DND-41 (cell line): ENCODE measurements around the gene IFNLR1.

ENCODE experiments used
- ATAC-seq: fragments of 200-7000 bp; cut with Tn5 transposase; 3 replicates; pipeline ENCODE4 v1.9.1; 2021; ENCODE audit warnings: low read depth; ENCODE audit not compliant: insufficient read depth
- DNase-seq: peaks from one replicate; pipeline ENCODE4 v3.0.0-alpha.2; 2020
- H2AFZ ChIP-seq: 2 replicates; pipeline ENCODE4 v1.6.0; 2012; ENCODE audit warnings: low read depth, low read length
- H3K27ac ChIP-seq: 2 replicates; pipeline ENCODE4 v1.5.1; 2012; ENCODE audit warnings: low read length, inconsistent platforms
- H3K27me3 ChIP-seq: fragments of 200-600 bp; sonication (generic); 2 replicates; pipeline ENCODE4 v1.6.0; 2012; ENCODE audit warnings: low read length, mild to moderate bottlenecking, inconsistent platforms; ENCODE audit not compliant: insufficient read depth, poor library complexity
- H3K36me3 ChIP-seq: 2 replicates; pipeline ENCODE4 v1.5.1; 2012; ENCODE audit warnings: low read length, inconsistent platforms; ENCODE audit not compliant: insufficient read depth
- H3K4me1 ChIP-seq: 2 replicates; pipeline ENCODE4 v1.5.1; 2012; ENCODE audit warnings: mild to moderate bottlenecking, low read length; ENCODE audit not compliant: insufficient read depth
- H3K4me2 ChIP-seq: 2 replicates; pipeline ENCODE4 v1.6.0; 2012; ENCODE audit warnings: mild to moderate bottlenecking, moderate library complexity, low read length, inconsistent platforms; ENCODE audit not compliant: insufficient read depth
- H3K4me3 ChIP-seq, 2 experiments: fragments of 200-600 bp in 1 of 2; shearing (Covaris generic) in 1 of 2; 2 replicates each; pipeline ENCODE4 v1.5.1; 2012 to 2016; ENCODE audit warnings: inconsistent platforms in 2 of 2, low read length in 2 of 2, mild to moderate bottlenecking in 2 of 2, low read depth in 1 of 2, moderate library complexity in 1 of 2
- H3K79me2 ChIP-seq: 2 replicates; pipeline ENCODE4 v1.6.0; 2012; ENCODE audit warnings: low read length, inconsistent platforms; ENCODE audit not compliant: insufficient read depth
- H3K9ac ChIP-seq: 2 replicates; pipeline ENCODE4 v1.6.0; 2012; ENCODE audit warnings: low read depth, mild to moderate bottlenecking, inconsistent platforms, low read length, moderate library complexity
- H3K9me3 ChIP-seq: 2 replicates; pipeline ENCODE4 v1.5.1; 2012; ENCODE audit warnings: low read length, moderate library complexity, mild to moderate bottlenecking, inconsistent platforms; ENCODE audit not compliant: insufficient read depth, severe bottlenecking
- H4K20me1 ChIP-seq: 2 replicates; pipeline ENCODE4 v1.6.0; 2012; ENCODE audit warnings: low read length; ENCODE audit not compliant: insufficient read depth
- CTCF ChIP-seq: IDR thresholded peaks from 2 replicates; pipeline ENCODE4 v1.5.1; 2012; ENCODE audit warnings: borderline replicate concordance, low read length, moderate library complexity, mild to moderate bottlenecking; ENCODE audit not compliant: poor library complexity, severe bottlenecking; ENCODE audit errors: extremely low read depth
- EZH2 ChIP-seq: IDR thresholded peaks from 3 replicates; pipeline ENCODE4 v1.6.1; 2012; ENCODE audit warnings: borderline replicate concordance, low read depth, mild to moderate bottlenecking, moderate library complexity, low read length, inconsistent platforms; ENCODE audit not compliant: severe bottlenecking

IFNLR1 gene

GRCh38 chr1:24136956-24137539, 50.0 kb downstream of the IFNLR1 start:
- H2AFZ ChIP-seq: no peak overlapping the region
- no peaks in the 10 kb centered on the region for H3K27me3 ChIP-seq
- H3K4me3 ChIP-seq: no peak overlapping the region
- ATAC-seq (no peak), DNase-seq (no peak)
- H3K9ac ChIP-seq: no peak overlapping the region
- H3K27ac ChIP-seq: no peak overlapping the region
- H3K79me2 ChIP-seq: no peaks in the 10 kb centered on the region
- no peaks in the 10 kb centered on the region for H3K4me1 ChIP-seq
- H3K36me3 ChIP-seq: no peaks in the 10 kb centered on the region
- H4K20me1 ChIP-seq: no peaks in the 10 kb centered on the region
- H3K4me2 ChIP-seq: no peak overlapping the region
- TF ChIP-seq CTCF (no peak), EZH2 (no peak)
- no peaks in the 10 kb centered on the region for H3K9me3 ChIP-seq

- Histone ChIP-seq H3K27ac (no peak overlapping the region), H3K79me2 (no peaks in the 10 kb centered on the region)
- no peak for DNase-seq
Measured at GRCh38 chr1:24134376-24134775, 52.7 kb downstream of the IFNLR1 start.

GRCh38 chr1:24133819-24134218, 53.3 kb downstream of the IFNLR1 start:
- Histone ChIP-seq H3K9me3 (peaks cover 5% of the 10 kb centered on the region), H3K9ac (no peak overlapping the region), H3K27ac (no peak overlapping the region), H3K36me3 (no peaks in the 10 kb centered on the region), H2AFZ (no peak overlapping the region), H3K4me2 (no peak overlapping the region), H4K20me1 (no peaks in the 10 kb centered on the region), H3K4me3 (no peak overlapping the region), H3K4me1 (no peaks in the 10 kb centered on the region), H3K79me2 (no peaks in the 10 kb centered on the region), H3K27me3 (no peaks in the 10 kb centered on the region)
- TF ChIP-seq EZH2: no peak
- no peak for TF ChIP-seq CTCF
- ATAC-seq (no peak), DNase-seq (no peak)

More at GRCh38 chr1:24134376-24134775, 52.7 kb downstream of the IFNLR1 start:
- H3K4me3 ChIP-seq: no peak overlapping the region
- H3K27me3 ChIP-seq: no peaks in the 10 kb centered on the region
- ATAC-seq: no peak
- no peak overlapping the region for H3K4me2 ChIP-seq
- no peaks in the 10 kb centered on the region for H3K4me1 ChIP-seq
- H3K9ac ChIP-seq: no peak overlapping the region
- H3K9me3 ChIP-seq: peaks cover 5% of the 10 kb centered on the region
- TF ChIP-seq CTCF (no peak), EZH2 (no peak)
- no peaks in the 10 kb centered on the region for H4K20me1 ChIP-seq
- H3K36me3 ChIP-seq: no peaks in the 10 kb centered on the region
- H2AFZ ChIP-seq: no peak overlapping the region

- H3K4me2 ChIP-seq: no peak overlapping the region
- ATAC-seq (no peak), DNase-seq (no peak)
- no peaks in the 10 kb centered on the region for H3K4me1 ChIP-seq
- peaks cover 5% of the 10 kb centered on the region for H3K9me3 ChIP-seq
- TF ChIP-seq CTCF: no peak
- no peak for TF ChIP-seq EZH2
- H2AFZ ChIP-seq: no peak overlapping the region
- H3K27ac ChIP-seq: no peak overlapping the region
- H3K4me3 ChIP-seq: no peak overlapping the region
- H3K36me3 ChIP-seq: no peaks in the 10 kb centered on the region
- no peaks in the 10 kb centered on the region for H4K20me1 ChIP-seq
- H3K9ac ChIP-seq: no peak overlapping the region
- no peaks in the 10 kb centered on the region for H3K27me3 ChIP-seq
- no peaks in the 10 kb centered on the region for H3K79me2 ChIP-seq
Measured at GRCh38 chr1:24130385-24130784, 56.7 kb downstream of the IFNLR1 start.
